HS-5 (cell line): ENCODE measurements around the gene PTPRD.
"Not testable (repeated sequence)": the region's sequence is repeated elsewhere in the genome, so short reads cannot be mapped to it uniquely, and the experiment has no call there.

Experiments
- DNase-seq: peaks from one replicate; pipeline ENCODE4 v3.0.0-alpha.2; 2012; ENCODE audit warnings: low read depth

The PTPRD gene

DNA sequence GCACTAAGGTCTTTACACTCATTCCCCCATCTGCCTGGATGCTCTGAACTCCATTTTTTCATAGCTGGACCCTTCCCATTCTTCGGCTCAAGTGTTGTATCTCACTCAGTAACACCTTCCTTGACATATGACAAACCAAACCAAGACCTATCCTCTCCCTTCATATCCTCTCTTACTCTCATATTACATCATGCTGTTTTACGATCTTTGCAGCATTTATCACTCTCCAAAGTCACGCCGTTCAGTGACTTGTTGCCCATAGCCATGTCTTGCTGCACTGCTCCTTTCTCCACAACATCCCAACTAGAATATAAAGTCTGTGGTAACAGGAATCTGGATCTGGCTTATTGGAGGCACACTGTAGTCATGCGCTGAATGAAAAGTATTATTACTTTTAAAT lies 1889.6 kb downstream of the PTPRD start:
- no peak for DNase-seq

DNA sequence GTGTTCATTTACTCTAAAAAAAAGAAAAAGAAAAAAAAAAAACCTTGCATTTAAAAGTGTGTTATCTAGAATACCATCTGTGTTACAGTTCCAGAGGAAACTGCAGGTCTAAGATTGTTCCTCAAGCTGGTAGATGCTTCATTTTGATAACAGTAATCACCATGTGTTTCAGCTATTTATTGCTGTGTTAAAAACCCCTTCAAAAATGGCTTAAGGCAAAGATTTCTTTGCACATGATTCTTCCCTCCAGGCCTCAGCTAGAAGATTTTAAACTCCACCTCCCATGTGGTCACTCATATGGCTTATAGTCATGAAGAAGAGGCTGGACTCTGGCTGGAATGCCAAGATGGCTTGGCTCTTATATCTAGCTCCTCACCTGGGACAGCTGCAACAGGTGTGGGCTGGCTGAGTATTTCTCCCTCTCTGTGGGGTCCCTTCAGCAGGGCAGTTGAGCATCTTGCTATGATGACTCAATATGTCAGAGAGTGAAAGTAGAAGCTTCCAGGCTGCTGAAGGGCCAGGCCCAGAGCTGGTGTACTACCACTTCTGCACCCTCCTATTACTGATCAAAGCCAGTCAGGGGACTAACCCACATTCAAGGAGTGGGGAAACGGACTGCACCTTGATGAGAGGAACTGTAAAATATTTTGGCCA lies 1892.8 kb downstream of the PTPRD start:
- no peak for DNase-seq

DNA sequence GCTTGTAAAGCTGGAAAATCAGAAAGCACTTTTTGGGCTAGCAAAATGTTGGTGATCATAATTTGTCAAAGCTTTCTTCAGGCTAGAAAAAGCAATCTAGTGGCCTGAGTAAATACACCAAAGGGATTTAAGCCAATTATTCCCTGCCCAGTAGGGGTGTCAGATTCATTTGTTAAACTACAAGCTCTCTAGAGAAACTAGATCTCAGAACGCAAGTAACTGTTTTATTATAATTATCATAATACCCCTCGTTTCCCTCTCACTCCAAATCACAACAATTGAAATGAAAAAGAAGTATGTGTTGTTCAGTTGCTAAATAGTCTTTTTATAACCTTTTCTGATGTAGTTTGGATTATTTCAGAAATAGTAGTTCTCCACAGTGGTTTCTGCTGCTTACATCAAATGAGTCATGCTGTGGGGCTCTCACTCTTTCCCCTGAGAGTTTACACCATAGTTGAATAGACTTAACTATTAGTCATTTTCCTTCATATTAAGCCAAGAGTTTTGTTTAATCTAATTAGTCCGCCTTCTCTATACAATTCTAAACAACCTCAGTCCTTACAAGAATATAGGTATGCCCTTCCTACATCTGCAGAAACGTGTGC lies 1894.6 kb downstream of the PTPRD start:
- DNase-seq, result peak; percentile 18

DNA sequence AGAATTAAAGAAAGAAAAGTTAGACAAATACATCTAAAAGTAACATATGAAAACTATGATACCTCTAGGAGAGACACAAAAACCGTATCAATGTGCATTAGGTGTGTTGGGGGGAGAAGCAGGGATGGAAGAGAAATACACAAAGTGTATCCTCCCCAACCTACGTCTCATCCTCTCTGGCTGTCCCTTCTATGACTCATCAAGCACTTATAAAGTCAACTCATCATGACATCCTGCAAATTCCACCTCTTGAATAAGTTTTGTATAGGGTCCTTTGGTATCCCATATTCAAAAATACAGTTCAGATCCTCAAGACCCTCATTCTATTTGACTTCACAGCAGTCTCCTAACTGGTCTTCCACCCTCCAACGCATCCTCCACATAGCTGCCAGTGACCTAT lies 1895.7 kb downstream of the PTPRD start:
- DNase-seq, result peak; percentile 3

DNA sequence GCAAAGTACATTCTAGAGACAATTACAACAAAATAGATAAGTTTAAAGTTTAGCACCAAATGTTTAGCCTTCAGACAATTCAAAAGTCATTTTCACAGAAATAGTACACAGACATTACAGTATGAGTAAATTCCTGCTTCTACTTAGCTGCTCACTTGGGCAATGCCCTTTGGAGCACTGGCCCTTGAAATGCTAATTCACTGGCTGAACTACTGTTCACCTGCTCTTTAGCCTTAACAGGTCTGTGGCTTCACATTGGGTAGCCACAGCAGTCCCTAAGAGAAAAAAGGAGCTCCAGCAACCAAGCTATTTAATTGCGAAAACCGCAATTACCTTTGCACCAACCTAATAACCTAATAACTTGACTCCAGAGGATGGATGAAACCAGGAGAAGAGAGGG lies 1897.0 kb downstream of the PTPRD start:
- no peak for DNase-seq

DNA sequence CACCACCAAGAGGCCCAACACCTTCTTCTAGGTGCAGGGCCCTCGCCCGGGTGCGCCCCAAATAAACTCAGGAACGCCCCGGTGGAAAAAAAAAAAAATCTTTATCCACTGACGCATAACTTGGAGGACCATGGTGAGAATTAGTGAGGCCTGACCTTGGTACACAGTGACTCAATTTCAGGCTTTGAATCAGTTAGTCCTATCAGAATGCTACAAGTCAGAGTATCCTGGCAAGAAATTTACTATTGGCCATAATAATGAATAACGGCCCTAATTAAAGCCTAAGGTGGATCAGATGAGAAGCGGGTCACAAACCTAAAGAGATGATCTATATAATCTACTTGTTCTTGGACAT lies 1899.0 kb downstream of the PTPRD start:
- no peak for DNase-seq

DNA sequence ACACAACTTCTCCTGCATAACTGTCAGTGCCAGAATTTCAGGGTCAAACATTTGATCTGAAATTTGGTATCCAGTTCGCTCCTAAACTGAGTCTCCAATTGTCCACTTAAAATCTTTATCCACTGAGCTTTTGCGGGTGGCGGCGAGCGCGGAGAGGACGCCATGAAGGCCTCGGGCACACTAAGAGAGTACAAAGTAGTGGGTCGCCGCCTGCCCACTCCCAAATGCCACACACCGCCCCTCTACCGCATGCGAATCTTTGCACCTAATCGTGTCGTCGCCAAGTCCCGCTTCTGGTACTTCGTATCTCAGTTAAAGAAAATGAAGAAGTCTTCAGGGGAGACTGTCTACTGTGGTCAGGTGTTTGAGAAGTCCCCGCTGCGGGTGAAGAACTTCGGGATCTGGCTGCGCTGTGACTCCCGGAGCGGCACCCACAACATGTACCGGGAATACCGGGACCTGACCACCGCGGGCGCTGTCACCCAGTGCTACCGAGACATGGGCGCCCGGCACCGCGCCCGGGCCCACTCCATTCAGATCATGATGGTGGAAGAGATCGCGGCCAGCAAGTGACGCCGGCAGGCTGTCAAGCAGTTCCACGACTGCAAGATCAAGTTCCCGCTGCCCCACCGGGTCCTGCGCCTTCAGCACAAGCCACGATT lies 1899.5 kb downstream of the PTPRD start:
- DNase-seq, result no peak

DNA sequence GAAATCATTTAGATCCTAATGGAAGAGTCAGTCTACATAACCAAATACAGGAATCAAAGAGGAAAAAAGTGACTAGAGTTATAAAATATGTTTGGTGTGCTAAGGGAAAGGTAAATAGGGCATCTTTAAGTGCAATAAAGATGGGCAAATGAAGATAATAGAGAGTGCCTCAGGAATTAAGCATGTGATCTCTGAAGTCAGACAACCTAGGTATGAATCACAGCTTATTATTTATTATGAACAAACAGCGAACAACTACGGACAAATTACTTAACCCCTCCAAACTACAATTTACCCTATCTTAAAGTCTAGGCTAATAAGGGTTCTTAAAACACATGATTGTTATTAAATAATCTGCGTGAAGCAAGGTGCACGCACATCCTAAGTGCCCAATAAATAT lies 1903.1 kb downstream of the PTPRD start:
- no peak for DNase-seq

DNA sequence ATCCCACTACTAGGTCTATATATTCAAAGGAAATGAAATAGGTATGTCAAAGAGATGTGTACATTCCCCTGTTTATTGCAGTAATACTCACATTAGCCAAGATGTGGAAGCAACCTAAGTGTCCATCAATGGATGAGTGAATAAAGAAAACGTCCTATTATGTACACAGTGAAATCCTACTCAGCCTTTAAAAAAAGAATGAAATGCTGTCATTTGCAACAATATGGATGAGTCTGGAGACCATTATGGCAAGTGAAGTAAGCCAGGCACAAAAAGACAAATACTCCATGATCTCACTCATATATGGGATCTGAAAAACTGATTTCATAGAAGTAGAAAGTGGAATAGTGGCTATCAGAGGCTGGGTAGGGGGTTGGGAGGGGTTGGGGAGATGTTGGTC lies 1904.1 kb downstream of the PTPRD start:
- no peak for DNase-seq

DNA sequence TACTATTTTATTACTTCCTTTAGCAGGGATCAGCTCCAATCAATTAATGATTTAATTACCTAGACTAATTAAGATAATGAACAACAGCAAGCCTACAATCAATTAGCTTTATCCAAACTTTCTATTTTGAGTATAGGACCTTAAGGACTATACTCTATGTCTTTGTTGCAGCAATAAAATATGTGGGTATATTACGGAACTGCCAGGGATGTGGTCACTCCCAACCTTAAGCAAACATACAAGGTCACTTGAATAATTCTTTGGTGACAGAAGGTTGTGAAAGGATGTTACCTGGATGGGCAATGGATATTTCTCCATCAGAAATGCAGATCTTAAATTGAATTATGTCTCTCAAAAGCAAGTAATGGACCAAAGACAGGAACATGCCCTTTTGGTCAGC lies 1905.8 kb downstream of the PTPRD start:
- no peak for DNase-seq

DNA sequence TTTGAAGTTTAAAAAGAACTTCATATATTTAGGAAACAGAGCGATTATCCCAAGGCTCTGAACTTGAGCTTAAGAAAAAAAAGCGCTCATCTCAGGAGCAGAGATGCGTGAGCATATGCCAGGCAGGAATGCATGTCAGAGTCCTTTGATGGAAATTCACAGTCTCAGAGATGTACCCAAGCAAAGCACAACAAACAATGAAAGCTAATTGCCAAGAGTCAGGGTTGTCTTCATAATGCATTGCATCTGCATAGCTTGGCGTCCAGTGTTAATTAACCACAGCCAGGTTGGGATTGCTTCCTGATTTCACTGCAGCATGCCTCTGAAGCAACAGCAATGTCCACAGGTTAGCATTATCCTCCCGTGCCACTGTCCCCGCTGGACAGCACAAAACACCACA lies 1906.3 kb downstream of the PTPRD start:
- no peak for DNase-seq

DNA sequence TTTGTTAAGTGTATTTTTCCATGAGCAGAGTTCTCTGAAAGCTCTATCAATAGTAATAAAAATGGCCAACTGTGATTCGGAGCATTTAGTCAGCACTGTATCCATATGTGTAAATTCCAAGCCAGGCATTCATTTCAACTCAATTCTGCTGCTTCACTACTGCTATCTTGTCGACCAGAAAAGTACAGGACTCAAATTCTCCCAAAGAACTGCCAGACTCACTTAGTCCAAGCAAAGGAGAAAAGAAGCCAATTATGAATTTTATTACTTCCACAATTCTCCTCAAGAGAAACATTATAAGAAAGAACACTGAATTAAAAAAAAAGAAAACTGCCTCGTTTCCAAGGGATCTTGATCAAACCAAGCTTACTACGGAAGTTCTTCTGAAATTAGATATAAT lies 1906.9 kb downstream of the PTPRD start:
- no peak for DNase-seq

DNA sequence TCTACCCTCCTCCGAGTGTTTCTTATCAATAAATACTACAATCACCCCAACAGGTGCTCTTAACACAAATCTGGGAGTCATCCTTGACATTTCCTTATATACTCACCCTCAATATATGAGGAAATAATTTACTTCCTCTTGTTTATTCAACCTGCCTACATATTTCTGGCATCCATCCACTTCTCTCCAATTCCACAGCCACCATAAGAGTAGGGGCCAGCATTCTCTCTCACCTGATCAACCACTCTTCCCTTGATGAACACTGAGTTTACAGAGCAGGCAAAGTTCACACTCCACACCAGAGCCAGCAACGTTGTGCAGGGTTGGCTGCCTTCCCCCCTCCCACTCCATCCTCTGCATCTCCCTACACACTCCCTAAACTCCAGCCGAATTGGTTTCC lies 1908.9 kb downstream of the PTPRD start:
- DNase-seq, result no peak

DNA sequence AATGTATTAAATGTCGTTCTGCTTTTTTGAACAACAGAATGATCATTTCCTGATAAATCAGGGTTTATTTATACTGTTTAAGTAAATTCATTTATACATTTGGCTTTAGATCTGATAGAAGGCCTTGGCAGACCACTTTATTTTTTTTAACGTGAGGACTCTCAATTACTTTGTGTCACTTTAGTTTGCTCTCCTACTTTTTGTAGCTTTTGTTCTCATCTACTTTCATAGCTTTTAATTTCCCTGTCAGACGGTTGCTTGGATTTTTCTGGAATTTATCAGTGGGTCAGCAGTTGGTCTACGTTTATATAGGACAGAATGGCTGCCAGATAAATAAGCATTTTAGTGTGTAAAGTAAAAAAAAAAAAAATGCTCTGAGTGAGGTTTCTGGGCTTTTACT lies 1910.9 kb downstream of the PTPRD start:
- DNase-seq, result no peak

DNA sequence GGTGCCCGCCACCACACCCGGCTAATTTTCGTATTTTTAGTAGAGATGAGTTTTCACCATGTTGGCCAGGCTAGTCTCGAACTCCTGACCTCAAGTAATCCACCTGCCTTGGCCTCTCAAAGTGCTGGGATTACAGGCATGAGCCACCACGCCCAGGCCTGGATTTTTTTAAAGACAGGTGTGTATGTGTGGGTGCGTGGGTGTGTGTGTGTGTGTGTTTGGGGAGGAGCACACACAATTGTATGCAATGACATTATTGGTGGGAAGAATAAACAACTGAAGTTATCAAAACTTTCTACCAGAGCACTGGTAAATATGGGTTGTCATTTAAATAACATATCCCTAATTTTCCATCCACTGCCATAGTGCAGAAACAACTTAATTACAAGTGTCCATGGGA lies 1915.2 kb downstream of the PTPRD start:
- not testable (repeated sequence) for DNase-seq

DNA sequence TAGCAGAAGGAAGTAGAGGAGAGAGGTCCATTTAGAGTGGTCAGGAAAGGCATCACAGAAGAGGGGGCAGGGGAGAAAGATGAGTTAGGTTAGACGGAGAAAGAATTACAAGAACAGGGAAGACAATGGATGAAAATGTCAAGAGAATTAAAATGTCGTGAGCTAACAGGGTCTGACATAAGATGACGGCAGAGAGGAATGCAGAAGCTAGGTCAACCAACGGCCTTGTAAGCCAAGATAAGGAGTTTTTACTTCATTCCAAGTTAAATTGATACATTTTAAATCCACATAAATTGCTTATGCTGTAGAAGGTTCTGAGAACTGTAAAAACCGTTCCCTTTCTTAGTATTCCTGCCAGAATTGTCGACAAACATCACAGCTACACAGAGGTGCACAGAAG lies 1916.3 kb downstream of the PTPRD start:
- DNase-seq, result no peak

DNA sequence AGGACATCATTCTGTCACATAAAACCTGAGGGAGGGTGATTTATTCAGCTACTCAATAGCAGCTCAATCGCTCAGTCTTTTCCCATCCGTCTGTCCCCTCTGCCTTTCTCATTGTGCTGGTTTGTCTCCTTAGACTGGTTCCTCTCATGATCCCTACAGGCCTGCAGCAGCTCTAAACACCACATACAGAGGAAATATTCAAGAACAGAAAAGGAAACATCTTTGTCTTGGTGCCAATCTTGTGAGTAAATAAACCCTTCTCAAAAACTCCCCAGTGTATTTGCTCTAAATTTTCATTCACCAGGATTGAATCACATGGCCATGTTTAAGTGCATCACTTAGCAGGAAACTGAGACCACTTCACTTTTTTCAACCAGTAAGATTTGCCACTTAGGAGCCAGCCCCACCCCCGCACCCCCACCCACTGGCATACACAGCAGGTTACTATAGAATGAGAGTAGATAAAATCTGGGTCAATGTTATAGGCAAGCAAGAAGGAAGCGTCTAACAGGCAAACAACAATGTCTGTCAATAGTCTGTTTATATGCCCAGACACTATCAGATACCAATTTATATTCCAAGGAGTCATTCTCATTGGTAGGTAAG lies 1917.7 kb downstream of the PTPRD start:
- no peak for DNase-seq

DNA sequence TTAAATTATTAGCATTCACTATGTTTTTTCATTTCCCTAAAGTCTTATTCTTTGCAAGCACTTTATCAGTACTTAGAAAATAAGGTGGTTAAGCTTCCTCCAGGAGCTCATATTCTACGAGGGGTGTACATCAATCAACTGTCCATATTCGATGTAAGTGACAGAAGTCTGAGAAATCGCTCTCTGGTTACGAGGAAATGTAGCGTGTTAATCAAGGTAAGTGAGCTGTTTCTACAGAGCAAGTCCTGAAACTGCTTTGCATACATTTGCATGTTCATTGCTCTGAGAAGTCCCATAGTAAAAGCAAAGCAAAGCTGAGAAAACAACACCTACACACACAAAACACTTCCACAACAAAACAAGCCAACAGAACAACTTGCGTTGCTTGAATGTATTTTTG lies 1919.3 kb downstream of the PTPRD start:
- no peak for DNase-seq

DNA sequence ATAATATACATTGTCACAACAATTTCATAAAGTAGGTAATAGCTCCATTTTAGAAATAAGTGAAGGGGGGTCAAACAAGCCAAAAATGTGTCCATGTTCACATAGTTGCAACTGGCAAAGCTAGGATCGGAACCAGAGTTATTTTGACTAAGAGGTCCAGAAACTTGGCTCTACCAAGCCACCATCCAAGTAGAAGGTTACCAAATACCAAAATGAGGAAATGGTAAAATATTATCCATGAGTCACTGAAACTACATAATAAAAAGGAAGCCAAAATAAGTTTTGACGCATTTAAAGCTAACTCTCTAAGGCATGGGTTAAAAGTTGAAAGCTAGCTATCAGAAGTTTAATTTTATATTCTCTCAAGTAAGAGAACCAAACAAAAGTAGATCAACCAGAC lies 1926.3 kb downstream of the PTPRD start:
- DNase-seq, result no peak

DNA sequence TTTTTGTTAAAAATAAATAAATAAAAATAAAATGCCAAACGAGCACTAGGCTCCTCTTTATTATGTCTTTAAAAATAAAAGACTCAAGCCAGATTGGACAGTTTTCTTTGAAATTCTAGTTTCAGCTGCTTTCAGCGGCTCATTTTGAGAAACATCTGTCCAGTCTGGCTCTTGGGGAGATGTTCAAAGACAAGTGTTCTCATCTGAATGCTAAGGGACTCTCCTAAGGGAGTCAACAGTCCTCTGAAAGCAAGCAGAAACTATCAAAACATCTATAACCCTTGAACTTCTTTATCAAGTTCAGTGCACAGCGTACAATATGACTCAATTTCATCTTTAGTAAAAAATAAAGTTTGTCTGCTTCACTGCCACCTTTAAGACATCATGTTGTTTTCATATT lies 1927.0 kb downstream of the PTPRD start:
- no peak for DNase-seq

DNA sequence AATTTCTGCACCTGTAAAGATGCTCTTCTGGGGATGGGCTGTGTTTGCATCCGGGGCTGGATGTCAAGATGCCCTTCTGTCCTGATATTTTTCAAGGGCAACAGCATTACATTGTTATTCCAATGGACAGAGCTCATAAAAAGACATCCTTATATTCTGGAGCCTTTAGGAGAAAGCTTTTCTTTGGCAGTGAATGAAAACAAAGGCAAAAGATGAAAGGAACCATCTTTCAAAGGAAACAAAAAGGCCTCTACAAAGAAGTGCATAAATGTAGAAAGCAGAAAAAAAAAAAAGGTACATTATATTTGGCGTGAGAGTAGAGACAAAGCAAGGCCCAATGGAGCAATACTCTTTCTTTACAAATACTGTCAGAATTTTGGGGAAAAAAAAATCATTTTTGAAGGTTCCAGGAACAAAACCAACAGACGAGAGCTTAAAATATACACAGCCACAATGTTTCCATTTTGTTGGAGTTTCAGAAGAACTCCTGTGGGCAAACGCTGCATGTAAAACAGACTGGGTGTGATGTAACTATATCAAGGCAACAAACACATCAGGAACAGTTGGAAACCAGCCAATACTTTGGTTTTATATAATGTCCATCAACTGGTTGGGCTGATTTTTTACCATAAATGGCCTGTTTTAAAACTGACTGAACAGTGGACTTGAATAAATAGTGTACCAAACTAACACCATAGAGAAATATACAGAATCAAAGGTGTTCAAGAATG lies 1927.7 kb downstream of the PTPRD start:
- DNase-seq, result no peak

DNA sequence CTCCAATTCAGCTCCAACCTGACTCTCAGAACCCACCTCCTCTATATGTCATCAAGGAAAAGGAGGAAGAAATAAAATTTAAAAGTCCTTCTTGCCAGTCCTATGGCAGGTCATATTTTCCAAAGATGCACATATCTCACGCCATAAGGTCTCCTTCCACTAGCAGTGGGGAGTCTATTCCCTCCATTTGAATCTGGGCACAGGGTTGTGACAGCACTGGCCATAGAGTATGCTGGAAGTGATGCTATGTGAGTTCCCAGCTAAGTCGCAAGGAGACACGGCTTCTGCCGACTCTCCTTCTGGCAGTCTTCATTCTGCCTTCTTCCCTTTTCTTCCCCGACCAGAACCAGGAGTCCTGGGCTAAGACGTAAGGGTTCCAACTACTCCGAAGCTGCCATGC lies 1929.3 kb downstream of the PTPRD start:
- no peak for DNase-seq

DNA sequence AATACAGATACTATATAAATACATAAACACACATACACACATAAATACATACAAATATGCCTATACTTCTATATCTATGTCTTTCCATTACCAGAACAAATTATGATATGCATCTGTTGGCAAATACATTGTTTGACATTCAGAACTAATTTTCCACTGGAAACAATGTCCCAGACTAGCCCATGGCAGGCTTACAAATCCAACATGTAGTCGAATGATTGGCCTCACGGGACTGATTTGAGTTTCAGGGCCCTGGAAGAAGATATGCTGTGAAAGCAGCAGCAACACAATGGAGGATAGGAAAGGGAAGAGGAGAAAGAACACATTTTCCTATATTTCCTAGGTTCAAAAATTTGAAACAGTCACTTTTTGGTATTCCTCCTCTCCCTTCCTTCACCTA lies 1932.1 kb downstream of the PTPRD start:
- no peak for DNase-seq
